ENCODE results near the gene PBX1.

PBX1 gene

GRCh38 chr1:164583835-164584539 is 25.0 kb downstream of the PBX1 start:
- no peaks in the 10 kb centered on the region for H3K27me3 ChIP-seq (ENCODE audit: control insufficient read depth, insufficient read depth, low read length)
- no peak overlapping the region for H3K4me3 ChIP-seq (ENCODE audit: low read depth, low read length)
- no peaks in the 10 kb centered on the region for H3K9me3 ChIP-seq (ENCODE audit: control insufficient read depth, insufficient read depth, low read length)
- H3K36me3 ChIP-seq (ENCODE audit: control insufficient read depth, insufficient read depth, low read length) = no peaks in the 10 kb centered on the region
- H3K4me1 ChIP-seq (ENCODE audit: control insufficient read depth, insufficient read depth, low read length) = peaks cover 58% of the 10 kb centered on the region
- H3K9ac ChIP-seq (ENCODE audit: low read depth, low read length) = no peak overlapping the region

DNA sequence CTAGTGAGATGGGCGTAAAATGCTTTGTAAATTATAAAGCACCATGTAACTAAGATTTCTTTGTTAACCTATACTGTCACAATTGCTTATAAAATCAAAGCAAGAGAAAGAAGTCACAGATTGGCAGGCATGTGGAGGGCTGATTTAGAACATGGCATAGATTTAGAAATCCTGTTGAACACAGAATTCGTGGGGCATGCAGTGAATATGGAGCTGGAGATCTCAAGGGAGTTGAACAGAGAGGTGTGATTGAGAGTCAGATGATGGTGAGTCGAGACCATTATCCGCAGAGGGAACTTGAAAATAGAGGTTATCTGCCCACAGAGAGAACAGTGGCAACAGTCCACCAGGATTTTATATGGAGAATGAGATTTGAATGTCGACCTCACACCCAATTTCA is 27.6 kb downstream of the PBX1 start:
- Histone ChIP-seq H3K36me3 (ENCODE audit: control insufficient read depth, insufficient read depth, low read length) (no peaks in the 10 kb centered on the region), H3K9me3 (ENCODE audit: control insufficient read depth, insufficient read depth, low read length) (no peaks in the 10 kb centered on the region), H3K9ac (ENCODE audit: low read depth, low read length) (no peak overlapping the region), H3K4me3 (ENCODE audit: low read depth, low read length) (no peak overlapping the region), H3K27me3 (ENCODE audit: control insufficient read depth, insufficient read depth, low read length) (no peaks in the 10 kb centered on the region), H3K4me1 (ENCODE audit: control insufficient read depth, insufficient read depth, low read length) (peaks cover 70% of the 10 kb centered on the region)

DNA sequence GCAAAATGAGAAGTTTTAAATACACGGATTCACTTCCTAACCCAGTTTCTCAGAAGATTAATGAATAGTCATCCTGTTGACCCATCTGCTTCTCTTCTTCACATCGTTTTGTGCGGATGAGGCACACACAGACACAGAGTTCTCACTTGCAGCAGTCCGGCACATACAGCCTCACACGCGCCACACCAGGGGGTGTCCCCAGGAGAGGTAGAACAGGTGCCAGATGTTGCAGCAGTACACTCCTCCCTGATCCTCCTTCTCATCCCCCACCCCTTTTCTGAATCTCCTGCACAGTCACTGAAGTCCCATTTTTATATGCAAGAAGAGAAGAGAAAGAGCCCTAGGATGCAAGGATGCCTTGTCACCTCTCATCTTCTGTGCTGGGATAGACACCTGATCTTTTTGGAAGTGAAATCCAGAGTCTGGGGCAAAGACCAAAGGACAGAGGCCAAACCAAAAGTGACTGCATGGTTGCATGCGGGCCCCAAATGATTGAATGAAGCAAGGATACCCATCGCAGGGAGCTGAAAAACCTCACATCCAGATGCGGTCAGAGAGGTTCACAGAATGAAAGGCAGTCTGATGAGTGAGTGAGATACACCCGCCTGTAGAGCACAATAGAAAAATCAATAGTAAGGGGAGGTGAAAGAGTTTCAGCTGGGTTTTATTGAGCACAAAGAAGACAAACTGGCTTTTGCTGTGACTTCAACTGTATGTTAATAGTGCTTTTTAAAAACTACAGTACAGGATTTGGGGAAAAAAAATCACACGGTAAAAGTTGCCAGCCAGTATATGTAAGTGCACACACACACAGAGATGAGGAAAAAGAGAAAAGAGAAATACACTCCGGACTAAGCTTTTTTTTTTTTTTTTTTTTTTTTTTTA is 28.9 kb downstream of the PBX1 start:
- H3K9ac ChIP-seq (ENCODE audit: low read depth, low read length) = peak overlapping the region; percentile 47
- H3K27me3 ChIP-seq (ENCODE audit: control insufficient read depth, insufficient read depth, low read length) = no peaks in the 10 kb centered on the region
- H3K9me3 ChIP-seq (ENCODE audit: control insufficient read depth, insufficient read depth, low read length) = no peaks in the 10 kb centered on the region
- peak overlapping the region; percentile 24 for H3K4me3 ChIP-seq (ENCODE audit: low read depth, low read length)
- H3K36me3 ChIP-seq (ENCODE audit: control insufficient read depth, insufficient read depth, low read length) = no peaks in the 10 kb centered on the region
- H3K4me1 ChIP-seq (ENCODE audit: control insufficient read depth, insufficient read depth, low read length) = peaks cover 78% of the 10 kb centered on the region

DNA sequence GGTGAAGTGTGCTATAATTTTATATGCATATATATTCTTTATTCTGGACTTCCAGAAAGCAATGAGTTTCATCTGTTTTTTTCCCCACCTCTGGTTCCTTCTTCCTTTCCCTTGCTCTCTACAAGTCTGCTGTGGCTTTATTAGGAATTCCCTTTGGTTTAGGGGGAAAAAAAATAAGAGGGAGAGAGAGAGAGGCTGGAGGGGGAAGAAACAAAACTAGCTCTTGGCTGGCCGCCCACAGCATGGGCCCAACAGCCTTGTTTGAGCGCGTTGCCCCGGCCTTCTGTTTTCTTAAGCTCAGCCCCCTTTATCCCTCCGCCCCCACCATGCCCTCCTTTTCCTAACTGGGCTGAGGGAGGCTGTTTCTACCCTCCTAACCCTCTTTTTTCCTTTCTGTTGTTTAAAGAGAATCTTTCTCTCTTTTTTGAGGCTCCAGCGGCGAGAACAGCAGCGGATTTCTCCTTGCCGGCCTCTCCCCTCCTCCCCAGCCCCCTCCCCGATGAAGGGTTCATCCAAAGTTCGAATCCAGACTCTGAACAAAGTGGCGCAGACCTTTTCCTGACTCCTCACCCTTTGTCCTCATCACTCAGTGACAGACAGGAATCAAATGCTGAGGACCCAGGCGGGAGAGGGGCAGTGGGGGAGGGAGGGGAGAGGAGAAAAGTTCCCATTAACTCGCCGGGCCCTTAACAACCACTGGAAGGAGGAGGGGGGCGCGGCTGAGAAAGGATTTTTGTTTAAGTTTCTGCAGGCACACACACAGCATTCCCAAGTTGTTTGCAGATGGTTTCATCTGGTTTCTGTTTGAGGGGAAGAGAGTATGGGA is 29.7 kb downstream of the PBX1 start:
- H3K27me3 ChIP-seq (ENCODE audit: control insufficient read depth, insufficient read depth, low read length) = no peaks in the 10 kb centered on the region
- no peaks in the 10 kb centered on the region for H3K36me3 ChIP-seq (ENCODE audit: control insufficient read depth, insufficient read depth, low read length)
- peaks cover 72% of the 10 kb centered on the region for H3K4me1 ChIP-seq (ENCODE audit: control insufficient read depth, insufficient read depth, low read length)
- H3K9ac ChIP-seq (ENCODE audit: low read depth, low read length) = peak overlapping the region; percentile 47
- H3K4me3 ChIP-seq (ENCODE audit: low read depth, low read length) = peak overlapping the region; percentile 24
- H3K9me3 ChIP-seq (ENCODE audit: control insufficient read depth, insufficient read depth, low read length) = no peaks in the 10 kb centered on the region

- Histone ChIP-seq H3K4me3 (ENCODE audit: low read depth, low read length) (no peak overlapping the region), H3K9me3 (ENCODE audit: control insufficient read depth, insufficient read depth, low read length) (no peaks in the 10 kb centered on the region), H3K4me1 (ENCODE audit: control insufficient read depth, insufficient read depth, low read length) (peaks cover 66% of the 10 kb centered on the region), H3K36me3 (ENCODE audit: control insufficient read depth, insufficient read depth, low read length) (no peaks in the 10 kb centered on the region), H3K9ac (ENCODE audit: low read depth, low read length) (no peak overlapping the region), H3K27me3 (ENCODE audit: control insufficient read depth, insufficient read depth, low read length) (no peaks in the 10 kb centered on the region)
These were observed 30.4 kb downstream of the PBX1 start for GRCh38 chr1:164589408-164589807.

GRCh38 chr1:164589961-164590507 is 31.1 kb downstream of the PBX1 start:
- Histone ChIP-seq H3K36me3 (ENCODE audit: control insufficient read depth, insufficient read depth, low read length) (no peaks in the 10 kb centered on the region), H3K4me3 (ENCODE audit: low read depth, low read length) (peak overlapping the region; percentile 11), H3K27me3 (ENCODE audit: control insufficient read depth, insufficient read depth, low read length) (no peaks in the 10 kb centered on the region), H3K9ac (ENCODE audit: low read depth, low read length) (no peak overlapping the region), H3K9me3 (ENCODE audit: control insufficient read depth, insufficient read depth, low read length) (no peaks in the 10 kb centered on the region), H3K4me1 (ENCODE audit: control insufficient read depth, insufficient read depth, low read length) (peaks cover 66% of the 10 kb centered on the region)

- no peak overlapping the region for H3K9ac ChIP-seq (ENCODE audit: low read depth, low read length)
- no peak overlapping the region for H3K4me3 ChIP-seq (ENCODE audit: low read depth, low read length)
- no peaks in the 10 kb centered on the region for H3K36me3 ChIP-seq (ENCODE audit: control insufficient read depth, insufficient read depth, low read length)
- no peaks in the 10 kb centered on the region for H3K27me3 ChIP-seq (ENCODE audit: control insufficient read depth, insufficient read depth, low read length)
- H3K4me1 ChIP-seq (ENCODE audit: control insufficient read depth, insufficient read depth, low read length) = peaks cover 65% of the 10 kb centered on the region
- H3K9me3 ChIP-seq (ENCODE audit: control insufficient read depth, insufficient read depth, low read length) = no peaks in the 10 kb centered on the region
These were observed 31.6 kb downstream of the PBX1 start for GRCh38 chr1:164590592-164590991.

- Histone ChIP-seq H3K4me1 (ENCODE audit: control insufficient read depth, insufficient read depth, low read length) (peaks cover 55% of the 10 kb centered on the region), H3K9ac (ENCODE audit: low read depth, low read length) (no peak overlapping the region), H3K36me3 (ENCODE audit: control insufficient read depth, insufficient read depth, low read length) (no peaks in the 10 kb centered on the region), H3K4me3 (ENCODE audit: low read depth, low read length) (no peak overlapping the region), H3K9me3 (ENCODE audit: control insufficient read depth, insufficient read depth, low read length) (no peaks in the 10 kb centered on the region), H3K27me3 (ENCODE audit: control insufficient read depth, insufficient read depth, low read length) (no peaks in the 10 kb centered on the region)
These were observed 32.9 kb downstream of the PBX1 start for GRCh38 chr1:164591858-164592257.

GRCh38 chr1:164592634-164593033 is 33.6 kb downstream of the PBX1 start:
- no peaks in the 10 kb centered on the region for H3K9me3 ChIP-seq (ENCODE audit: control insufficient read depth, insufficient read depth, low read length)
- no peaks in the 10 kb centered on the region for H3K36me3 ChIP-seq (ENCODE audit: control insufficient read depth, insufficient read depth, low read length)
- H3K27me3 ChIP-seq (ENCODE audit: control insufficient read depth, insufficient read depth, low read length) = no peaks in the 10 kb centered on the region
- no peak overlapping the region for H3K9ac ChIP-seq (ENCODE audit: low read depth, low read length)
- H3K4me3 ChIP-seq (ENCODE audit: low read depth, low read length) = no peak overlapping the region
- peaks cover 47% of the 10 kb centered on the region for H3K4me1 ChIP-seq (ENCODE audit: control insufficient read depth, insufficient read depth, low read length)

- Histone ChIP-seq H3K9ac (ENCODE audit: low read depth, low read length) (no peak overlapping the region), H3K36me3 (ENCODE audit: control insufficient read depth, insufficient read depth, low read length) (no peaks in the 10 kb centered on the region), H3K4me3 (ENCODE audit: low read depth, low read length) (no peak overlapping the region), H3K4me1 (ENCODE audit: control insufficient read depth, insufficient read depth, low read length) (peaks cover 49% of the 10 kb centered on the region), H3K27me3 (ENCODE audit: control insufficient read depth, insufficient read depth, low read length) (no peaks in the 10 kb centered on the region), H3K9me3 (ENCODE audit: control insufficient read depth, insufficient read depth, low read length) (no peaks in the 10 kb centered on the region)
These were observed 36.2 kb downstream of the PBX1 start for GRCh38 chr1:164595212-164595611.

DNA sequence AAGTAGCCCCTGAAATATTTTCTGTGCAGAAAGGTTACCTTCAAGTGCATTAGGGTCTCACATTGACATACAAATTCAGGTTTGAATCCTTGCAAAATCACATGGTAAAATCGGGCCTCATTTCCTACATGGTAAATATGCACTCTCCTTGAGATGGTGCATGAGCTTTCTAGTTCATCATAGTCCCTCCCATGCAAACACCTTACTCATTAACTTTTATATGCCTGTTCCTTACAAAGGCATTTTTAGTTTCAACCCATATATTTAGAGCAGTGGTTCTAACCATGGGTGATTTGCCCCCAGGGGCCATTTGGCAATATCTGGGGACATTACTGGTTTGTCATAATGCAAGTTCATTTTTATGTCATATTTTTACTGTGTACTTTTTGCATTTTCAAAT is 37.2 kb downstream of the PBX1 start:
- no peak overlapping the region for H3K9ac ChIP-seq (ENCODE audit: low read depth, low read length)
- H3K4me1 ChIP-seq (ENCODE audit: control insufficient read depth, insufficient read depth, low read length) = peaks cover 47% of the 10 kb centered on the region
- no peak overlapping the region for H3K4me3 ChIP-seq (ENCODE audit: low read depth, low read length)
- no peaks in the 10 kb centered on the region for H3K9me3 ChIP-seq (ENCODE audit: control insufficient read depth, insufficient read depth, low read length)
- H3K36me3 ChIP-seq (ENCODE audit: control insufficient read depth, insufficient read depth, low read length) = no peaks in the 10 kb centered on the region
- no peaks in the 10 kb centered on the region for H3K27me3 ChIP-seq (ENCODE audit: control insufficient read depth, insufficient read depth, low read length)

Data from iPS-15b (cell line).